ENCODE data around the gene CFHR5.
"Not testable (repeated sequence)": the region's sequence is repeated elsewhere in the genome, so short reads cannot be mapped to it uniquely, and the experiment has no call there.

Gene CFHR5

DNA sequence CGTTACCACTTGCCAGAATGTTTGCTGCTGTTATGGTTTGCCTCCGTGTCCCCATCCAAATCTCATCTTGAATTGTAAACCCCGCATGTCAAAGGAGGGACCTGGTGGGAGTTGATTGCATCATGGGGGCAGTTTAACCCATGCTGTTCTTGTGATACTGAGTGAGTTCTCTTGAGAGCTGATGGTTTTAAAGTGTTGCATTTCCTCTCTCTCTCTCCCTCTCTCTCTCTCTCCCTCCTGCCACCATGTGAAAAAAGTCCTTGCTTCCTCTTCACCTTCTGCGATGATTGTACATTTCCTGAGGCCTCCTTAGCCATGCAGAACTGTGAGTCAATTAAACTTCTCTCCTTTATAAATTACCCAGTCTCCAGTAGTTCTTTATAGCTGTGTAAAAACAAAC, 44.4 kb downstream of the CFHR5 start:
- DNase-seq = no peak

DNA sequence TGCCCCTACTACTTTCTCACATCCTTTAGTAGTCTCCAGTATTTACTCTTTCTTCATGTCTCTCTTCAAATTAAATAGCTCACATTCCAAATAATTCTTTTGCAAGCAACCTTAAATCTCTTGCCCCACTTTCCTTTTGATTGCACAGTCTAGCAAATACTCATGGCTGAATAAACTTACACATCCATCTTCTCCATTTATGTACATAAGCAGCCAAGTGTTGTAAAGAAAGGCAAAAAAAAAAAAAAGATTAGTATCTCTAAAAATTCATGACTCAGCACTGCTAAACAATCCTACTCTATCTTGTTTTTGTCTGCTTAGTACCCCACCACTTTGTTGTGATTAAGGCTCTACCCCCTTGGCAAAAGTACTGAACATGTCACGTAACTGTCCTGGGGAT, 47.1 kb downstream of the CFHR5 start:
- DNase-seq = no peak

DNA sequence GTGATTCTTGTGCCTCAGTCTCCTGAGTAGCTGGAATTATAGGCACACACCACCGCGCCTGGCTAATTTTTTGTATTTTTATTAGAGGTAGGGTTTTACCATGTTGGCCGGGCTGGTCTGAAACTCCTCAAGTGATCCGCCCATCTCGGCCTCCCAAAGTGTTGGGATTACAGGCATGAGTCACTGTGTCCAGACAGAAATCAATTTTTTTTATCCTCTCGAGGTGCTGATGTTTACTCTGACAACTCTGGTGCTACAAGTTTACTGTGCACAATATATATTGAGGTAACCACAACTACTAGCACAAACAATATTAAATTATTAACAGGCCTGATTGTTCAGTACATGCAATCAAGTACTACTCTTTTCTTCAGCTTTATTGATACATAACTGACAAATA, 50.0 kb downstream of the CFHR5 start:
- no peak for DNase-seq

DNA sequence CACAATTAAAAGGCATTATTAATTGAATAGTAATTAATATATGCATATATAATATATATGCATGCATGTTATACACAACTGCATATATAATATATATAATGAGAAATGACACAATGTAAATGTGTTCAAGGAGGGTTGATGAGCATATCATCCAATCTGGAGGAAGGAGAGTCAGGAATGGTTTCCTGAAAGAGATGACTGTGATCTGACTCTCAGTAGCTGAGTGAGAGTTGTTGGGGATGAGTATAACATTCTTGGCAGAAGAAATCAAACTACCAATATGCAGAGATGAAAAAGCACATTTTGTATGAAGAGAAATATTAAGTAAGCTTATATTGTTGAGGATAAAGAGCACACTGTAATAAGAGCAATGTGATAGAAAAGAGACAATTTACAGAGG, 52.4 kb downstream of the CFHR5 start:
- DNase-seq = no peak

DNA sequence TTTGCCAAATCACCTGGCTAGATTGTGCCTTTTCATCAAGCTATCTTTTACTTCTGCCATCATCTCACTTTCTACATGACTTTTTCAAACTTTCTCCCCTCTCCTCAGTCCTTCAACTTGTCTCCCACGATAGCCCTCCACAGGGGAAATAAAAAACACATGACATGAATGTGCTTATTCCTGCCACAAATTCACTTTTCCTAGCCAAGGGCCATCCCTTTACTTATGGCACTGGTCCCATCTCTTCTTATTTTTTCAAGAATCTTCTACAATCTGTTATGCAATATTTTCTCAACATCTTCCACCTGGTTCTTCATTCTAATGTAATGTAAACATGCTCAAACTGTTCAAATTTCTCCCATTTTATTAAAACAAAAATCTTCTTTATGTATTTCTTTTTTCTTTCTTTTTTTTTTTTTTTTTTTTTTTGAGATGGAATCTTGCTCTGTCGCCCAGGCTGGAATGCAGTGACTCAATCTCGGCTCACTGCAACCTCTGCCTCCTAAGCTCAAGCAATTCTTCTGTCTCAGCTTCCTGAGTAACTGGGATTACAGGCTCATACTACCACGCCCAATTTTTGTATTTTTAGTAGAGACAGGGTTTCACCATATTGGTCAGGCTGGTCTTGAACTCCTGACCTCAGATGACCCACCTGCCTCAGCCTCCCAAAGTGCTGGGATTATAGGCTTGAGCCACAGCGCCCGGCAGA, 57.4 kb downstream of the CFHR5 start:
- DNase-seq = not testable (repeated sequence)

DNA sequence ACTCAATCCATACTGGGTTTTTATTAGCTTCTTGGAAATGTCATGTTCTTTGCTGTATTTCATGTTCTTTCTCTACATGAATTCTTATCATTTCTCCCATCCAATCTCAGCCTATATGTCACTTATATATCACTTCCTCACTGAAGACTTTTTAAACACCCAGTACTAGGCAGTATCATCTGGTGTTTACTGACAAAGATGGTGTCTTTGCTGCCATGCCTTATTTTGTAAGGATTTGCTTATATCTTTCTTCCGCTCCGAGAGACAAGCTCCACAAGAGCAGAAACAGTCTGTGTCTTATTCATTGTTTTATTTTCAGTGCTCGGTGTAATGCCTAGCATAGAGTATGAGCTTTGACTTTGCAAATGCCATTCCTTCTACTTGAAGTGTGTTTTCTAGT, 59.5 kb downstream of the CFHR5 start:
- DNase-seq = no peak

DNA sequence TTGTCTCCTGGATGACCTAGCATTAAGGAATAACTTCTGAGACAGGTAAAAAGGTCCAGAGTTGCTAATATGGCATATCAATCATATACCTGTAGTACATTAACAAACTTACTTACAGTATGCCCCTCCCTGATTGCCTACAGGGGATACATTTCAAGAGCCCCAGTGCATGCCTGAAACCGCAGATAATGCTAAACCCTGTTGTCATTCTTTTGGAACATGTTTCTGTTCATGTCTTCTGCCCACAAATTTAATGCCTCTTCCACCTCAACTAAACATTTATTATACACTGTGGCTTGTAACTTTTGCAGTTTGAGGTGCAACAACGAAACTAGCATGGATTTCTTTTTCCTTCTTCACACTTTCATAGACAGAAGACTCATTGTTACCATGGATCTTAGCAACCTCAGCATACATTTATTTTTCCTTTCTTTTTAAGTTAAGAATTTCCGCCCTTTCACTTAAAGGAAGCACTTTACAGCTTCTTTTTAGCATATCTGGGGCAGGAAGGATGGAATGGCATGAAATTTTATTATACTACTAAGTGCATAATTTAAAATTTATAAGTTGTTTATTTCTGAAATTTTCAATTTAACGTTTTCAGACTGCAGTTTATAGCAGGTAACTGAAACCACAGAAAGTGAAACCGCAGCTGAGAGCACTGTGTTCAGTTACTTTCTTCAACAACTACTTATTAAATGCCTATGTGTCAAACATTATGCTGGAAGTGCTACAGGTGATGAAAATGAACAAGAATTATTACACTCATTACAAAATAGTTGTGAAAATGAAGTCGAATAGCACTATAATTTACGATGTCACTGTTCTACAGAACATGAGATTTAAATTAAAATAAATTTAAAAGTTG, 64.4 kb downstream of the CFHR5 start:
- DNase-seq = no peak

DNA sequence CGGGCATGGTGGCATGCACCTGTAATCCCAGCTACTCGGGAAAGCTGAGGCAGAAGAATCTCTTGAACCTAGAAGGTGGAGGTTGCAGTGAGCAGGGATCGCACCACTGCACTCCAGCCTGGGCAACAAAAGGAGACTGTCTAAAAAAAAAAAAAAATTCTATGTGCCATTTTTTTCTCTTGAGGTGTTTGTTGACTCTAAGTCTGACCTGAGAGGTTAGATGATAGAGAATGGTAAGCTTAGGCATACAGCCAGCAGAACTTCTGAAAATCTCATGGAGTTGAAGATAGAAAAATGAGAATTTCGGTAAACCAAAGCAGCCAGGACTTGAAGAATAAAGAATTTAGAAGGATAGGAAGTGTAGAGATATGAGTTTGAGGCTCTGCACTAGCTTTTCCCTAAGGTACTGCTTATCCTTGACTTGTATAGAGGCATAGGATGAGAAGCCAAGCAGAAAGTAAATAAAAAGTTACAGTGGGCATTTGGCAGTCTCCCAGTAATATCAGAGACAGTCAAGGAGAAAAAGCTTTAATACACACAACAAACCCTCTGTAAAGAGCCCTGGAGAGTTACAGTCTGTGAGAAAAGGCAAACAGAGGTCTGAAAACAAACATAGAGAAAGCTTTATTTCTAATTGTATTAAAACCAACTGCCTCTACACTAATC, 65.5 kb downstream of the CFHR5 start:
- DNase-seq = no peak

DNA sequence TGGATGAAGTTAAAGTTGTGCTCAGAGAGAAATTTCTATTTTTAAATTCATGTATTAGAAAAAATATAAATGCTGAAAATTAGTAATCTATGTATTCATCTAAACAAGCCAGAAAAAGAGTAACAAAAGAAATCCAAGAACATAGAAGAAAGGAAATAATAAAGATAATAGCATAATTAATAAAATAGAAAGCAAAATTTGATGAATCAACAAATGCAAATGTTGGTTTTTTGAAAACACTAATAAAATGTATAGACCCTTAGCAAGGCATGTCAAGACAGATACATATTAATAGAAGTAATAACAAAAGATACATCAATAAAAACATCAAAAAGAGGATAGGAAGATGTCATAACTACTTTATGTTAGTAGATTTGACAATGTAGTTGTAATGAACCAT, 71.7 kb downstream of the CFHR5 start:
- no peak for DNase-seq

Data from GDM1 (cell line).